Heart left ventricle (tissue), 16 donors: ENCODE results near the gene STAT3. TPM values are rescaled to one million over a fixed set of nuclear protein-coding genes. Genes with fewer than 3 reads are reported as not detected.

ENCODE experiments used
- ATAC-seq, 4 donors: fragments of 200-7000 bp; cut with Tn5 transposase; one replicate each; pipeline ENCODE4 v1.9.1; 2020 to 2022; ENCODE audit warnings: moderate library complexity in 4 of 4, mild to moderate bottlenecking in 3 of 4, moderate number of reproducible peaks in 1 of 4
- DNase-seq, 5 donors: peaks; one replicate each; pipeline ENCODE4 v3.0.0-alpha.2; 2020
- H3K27ac ChIP-seq, 12 donors: fragments of 200-600 bp; sonication (generic) in 4 of 12; one replicate each; pipeline versions ENCODE4 v1.5.0 to v1.8.0; 2016 to 2022; ENCODE audit warnings: mild to moderate bottlenecking in 2 of 12
- H3K27me3 ChIP-seq, 9 donors: fragments of 200-600 bp; sonication (generic) in 2 of 9; one replicate each; pipeline versions ENCODE4 v1.5.1 to v1.8.0; 2016 to 2022; ENCODE audit warnings: mild to moderate bottlenecking in 3 of 9
- H3K36me3 ChIP-seq, 9 donors: fragments of 200-600 bp; sonication (generic) in 2 of 9; one replicate each; pipeline versions ENCODE4 v1.5.0 to v1.8.0; 2018 to 2022; ENCODE audit warnings: mild to moderate bottlenecking in 2 of 9
- H3K4me1 ChIP-seq, 12 donors: fragments of 200-600 bp; sonication (generic) in 4 of 12; one replicate each; pipeline versions ENCODE4 v1.5.0 to v1.8.0; 2016 to 2022; ENCODE audit warnings: mild to moderate bottlenecking in 3 of 12
- H3K4me3 ChIP-seq, 12 donors: fragments of 200-600 bp; sonication (generic) in 4 of 12; one replicate each; pipeline versions ENCODE4 v1.5.0 to v1.8.0; 2017 to 2022; ENCODE audit warnings: mild to moderate bottlenecking in 9 of 12, moderate library complexity in 4 of 12
- H3K9me3 ChIP-seq, 12 donors: fragments of 200-600 bp; sonication (generic) in 4 of 12; one replicate each; pipeline versions ENCODE4 v1.5.0 to v1.8.0; 2016 to 2022; ENCODE audit warnings: mild to moderate bottlenecking in 1 of 12
- CTCF ChIP-seq, 12 donors: fragments of 200-600 bp; sonication (generic) in 4 of 12; IDR thresholded peaks; one replicate each; pipeline versions ENCODE4 v1.5.0 to v1.8.0; 2018 to 2022; ENCODE audit warnings: antibody characterized with exemption in 12 of 12, mild to moderate bottlenecking in 5 of 12
- POLR2A ChIP-seq, 2 donors: fragments of 450-650 bp; IDR thresholded peaks; one replicate each; pipeline ENCODE4 v1.6.1; 2017; ENCODE audit warnings: antibody characterized with exemption in 2 of 2, mild to moderate bottlenecking in 2 of 2, moderate library complexity in 2 of 2
- WGBS, 4 donors: extraction: QIAGEN DNeasy Blood & Tissue Kit in 2 of 4; methylation state at CpG; one replicate each; pipeline versions ENCODE4 v1.1.5 to v1.1.7; 2013 to 2018; 5-methylcytosine and 5-hydroxymethylcytosine counted together
- intact Hi-C, 10 donors: fragments of 100-400 bp; cut with DNase I; formaldehyde crosslinking; loops; one replicate each; pipeline versions ENCODE4 v1.11.1 to v1.14.2; 2022
- polyA plus RNA-seq, 2 donors: library from polyadenylated mRNA; stranded (reverse); fragments of 200-250 nt; gene quantifications; one replicate each; pipeline ENCODE4 v1.2.3, GENCODE V29; 2013
- total RNA-seq, 9 donors: library from RNA; depleted of rRNA in 2 of 9; stranded (reverse); fragments of >200 nt in 2 of 9; fragmentation: NEBNext Ultra II Directional in 3 of 9; extraction: Animal tissue kit (Norgen Biotek cat#: 25700) in 3 of 9; gene quantifications; one replicate each; pipeline versions ENCODE4 v1.1.0 to v1.2.4, GENCODE V29; 2016 to 2023
- donor health status: ischemic (EF 13 %, LVEDD 7.1; RV severe dilation, severe dysfunction).
- donor health status: healthy with polysubstance abuse.
- donor health status: DM: no; HTN: yes; CAD: no.
- donor health status: DM: no; HTN: no; CAD: no.
- donor health status: ischemic (EF 25% LVEDD 6.9; RV normal size, moderate dysfunction).
- donor health status: ischemic (EF 25% LVEDD 5.7; RV mildly dilated, moderate dysfunction).
- donor health status: healthy.
- donor health status: DM: yes; HTN: yes; CAD: no.
- donor health status: ischemic (EF 35%, LVEDD 5.7; RV mildly dilated, moderate dysfunction).
- donor health status: nonischemic (EF 11% LVEDD 7.7; RV severe dilation, severe dysfunction).
- donor health status: DM: yes; HTN: yes; CAD: no.
- donor health status: PGD.
- donor health status: ischemic (EF 29% LVEDD 5.4; RV normal size, mild dysfunction).
- donor health status: nonischemic (EF 23%, LVEDD 6.1; RV moderate dilation, normal function).

The STAT3 gene
- total and polyA plus RNA-seq, 11 donors, result 36.0 to 614 (median 148) TPM

DNA sequence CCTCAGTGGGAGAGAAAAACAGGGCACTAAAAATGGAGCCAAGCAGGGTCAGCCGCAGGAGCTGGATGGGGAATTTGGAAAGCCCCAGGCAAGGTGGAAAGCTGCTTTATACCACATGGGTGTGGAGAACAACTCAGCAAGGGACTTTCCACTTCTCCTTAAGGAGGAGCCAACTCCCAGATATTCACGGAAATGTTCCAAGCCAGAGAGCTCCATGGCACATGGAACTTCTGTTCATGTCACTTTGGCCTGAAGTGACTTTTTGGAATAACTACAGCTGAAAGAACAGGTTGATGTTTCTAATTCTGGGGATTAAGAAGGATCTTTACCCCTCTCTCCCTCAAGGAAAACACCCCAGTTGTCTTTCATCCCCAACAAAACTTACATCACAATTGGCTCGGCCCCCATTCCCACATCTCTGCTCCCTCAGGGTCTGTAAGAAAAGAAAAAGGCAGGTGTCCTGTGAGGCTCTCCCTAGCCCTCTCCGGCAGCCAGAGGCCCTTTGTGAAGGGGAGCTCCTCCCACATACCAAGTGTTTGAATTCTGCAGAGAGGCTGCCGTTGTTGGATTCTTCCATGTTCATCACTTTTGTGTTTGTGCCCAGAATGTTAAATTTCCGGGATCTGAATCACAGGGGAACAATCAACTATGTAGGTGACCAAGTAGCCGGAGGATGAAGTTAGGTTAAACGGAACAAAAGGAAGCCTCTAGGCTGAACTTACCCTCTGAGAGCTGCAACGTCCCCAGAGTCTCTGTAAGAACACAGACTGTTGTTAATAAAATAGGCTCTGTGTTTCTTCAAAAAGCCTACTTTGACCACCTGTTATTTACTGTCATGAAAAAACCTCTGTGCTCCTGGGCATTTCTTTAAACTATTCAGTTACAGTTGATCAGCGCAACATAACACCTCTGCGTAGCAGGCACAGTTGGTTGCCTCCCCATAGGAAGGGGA lies 58.9 kb downstream of the STAT3 start:
- intact Hi-C loops, result loop anchor here in 2 of 10 donors (5.0 to 10.0 kb wide), 3 partner anchors 63 to 186 kb away; no protein-coding TSS in a partner anchor
- peak; percentile 39 to 78 (median 51) for ATAC-seq
- 38 to 54% (median 43%) methylated on average over 11 of the region's 11 CpGs for WGBS, 4 donors

GRCh38 chr17:42325026-42325425 lies 63.2 kb downstream of the STAT3 start:
- 57 to 80% (median 69%) methylated on average over 6 to 7 of the region's 7 CpGs for WGBS, 4 donors
- peaks cover 6 to 100% (median 99%) of the 10 kb centered on the region in 9 donors for H3K36me3 ChIP-seq
- H3K27ac ChIP-seq, result peak overlapping the region in 4 of 12 donors; percentile 15 to 53 (median 30)
- no peak overlapping the region for H3K4me3 ChIP-seq
- TF ChIP-seq CTCF (IDR thresholded peaks at IDR 0.05), result no peak
- TF ChIP-seq POLR2A (IDR thresholded peaks at IDR 0.05), result no peak
- ATAC-seq (peak in 3 of 4 donors; percentile 35 to 66 (median 58)), DNase-seq (peak in 2 of 5 donors; percentile 47 to 52)
- intact Hi-C loops, result loop anchor here in 2 of 10 donors (2.0 to 10.0 kb wide), 4 partner anchors 67 to 190 kb away; no protein-coding TSS in a partner anchor
- no peaks in the 10 kb centered on the region for H3K27me3 ChIP-seq
- peaks cover 0 to 37% (median 22%) of the 10 kb centered on the region in 12 donors for H3K4me1 ChIP-seq
- H3K9me3 ChIP-seq, result no peaks in the 10 kb centered on the region

More for the DNA sequence above, 58.9 kb downstream of the STAT3 start:
- Histone ChIP-seq H3K9me3 (no peaks in the 10 kb centered on the region), H3K36me3 (peaks cover 11 to 100% (median 100%) of the 10 kb centered on the region in 9 donors), H3K4me3 (no peak overlapping the region), H3K27me3 (no peaks in the 10 kb centered on the region), H3K27ac (peak overlapping the region in 11 of 12 donors; percentile 25 to 69 (median 43)), H3K4me1 (peaks cover 0 to 19% (median 15%) of the 10 kb centered on the region in 12 donors)
- DNase-seq, result no peak
- TF ChIP-seq CTCF (IDR thresholded peaks at IDR 0.05) (peak in 1 of 12 donors; percentile 13), POLR2A (IDR thresholded peaks at IDR 0.05) (no peak)

DNA sequence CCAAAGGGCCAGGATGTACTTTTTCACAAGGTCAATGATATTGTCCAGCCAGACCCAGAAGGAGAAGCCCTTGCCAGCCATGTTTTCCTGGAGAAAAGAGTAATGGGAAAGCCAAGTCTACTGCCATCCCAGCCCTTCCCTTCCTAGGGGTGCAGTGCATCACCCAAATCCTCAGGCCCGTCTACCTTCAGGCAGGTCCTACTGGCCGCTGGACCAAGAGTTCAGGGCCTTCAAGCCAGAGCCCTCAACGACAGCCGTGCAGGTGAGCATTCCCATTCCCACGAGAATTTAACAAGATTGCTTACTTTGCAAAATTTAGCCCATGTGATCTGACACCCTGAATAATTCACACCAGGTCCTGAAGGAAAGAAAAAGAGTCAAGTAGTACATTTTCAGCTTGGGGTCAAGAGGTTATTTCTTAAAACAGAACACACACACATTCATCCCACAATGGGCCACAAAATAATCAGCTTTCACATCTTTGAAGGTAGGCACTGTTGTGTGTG lies 64.9 kb downstream of the STAT3 start:
- Histone ChIP-seq H3K27me3 (no peaks in the 10 kb centered on the region), H3K36me3 (peaks cover 6 to 100% (median 95%) of the 10 kb centered on the region in 9 donors), H3K4me1 (peaks cover 0 to 34% (median 16%) of the 10 kb centered on the region in 12 donors), H3K9me3 (no peaks in the 10 kb centered on the region), H3K4me3 (no peak overlapping the region), H3K27ac (peak overlapping the region in 4 of 12 donors; percentile 9 to 47 (median 26))
- no peak for DNase-seq
- WGBS, 4 donors, result 80 to 91% (median 87%) methylated on average over 5 of the region's 5 CpGs
- no peak for ATAC-seq
- intact Hi-C loops, result loop anchor here (1.0 to 10.0 kb wide), 12 partner anchors 64 to 204 kb away; partner anchors contain the start of genes STAT3 (in 3 of the 10) and ATP6V0A1 (in 2 of the 10)
- TF ChIP-seq POLR2A (IDR thresholded peaks at IDR 0.05), result no peak
- TF ChIP-seq CTCF (IDR thresholded peaks at IDR 0.05), result no peak
